Endothelial cell of hepatic sinusoid (primary cell): ENCODE results near the gene REG4.
"Not testable (repeated sequence)": the region's sequence is repeated elsewhere in the genome, so short reads cannot be mapped to it uniquely, and the experiment has no call there.

Source experiments
- in situ Hi-C: cut with HindIII; loops from 2 replicates; pipeline ENCODE4 v1.10.0; 2017; ENCODE audit warnings: low sequenced_read_pairs

The REG4 gene

DNA sequence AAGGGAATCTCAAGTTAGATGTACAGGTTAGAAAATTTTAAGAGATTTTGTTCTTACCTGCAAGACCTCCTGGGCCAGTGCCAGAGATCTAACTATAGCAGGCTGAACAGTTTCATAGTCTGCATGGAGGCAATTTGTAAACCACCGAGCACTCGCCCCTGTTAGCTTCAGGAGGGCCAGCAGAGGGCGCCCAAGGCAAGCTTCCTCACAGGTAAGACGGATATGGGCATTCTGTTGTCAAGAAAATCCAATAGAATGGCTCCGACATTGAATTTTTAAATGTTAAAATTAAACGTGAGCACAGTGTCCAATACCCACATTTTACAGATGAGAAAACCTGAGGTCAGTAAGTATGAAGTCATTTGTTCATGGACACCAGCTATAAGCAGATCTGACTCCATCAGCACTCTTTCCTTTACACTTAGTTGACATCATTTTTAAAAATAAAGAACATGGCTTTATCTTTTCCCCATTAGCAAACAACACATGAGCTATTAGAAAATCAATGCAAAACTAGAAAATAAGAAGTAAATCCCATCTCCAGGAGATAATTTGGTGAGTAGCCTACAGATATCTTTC is 2.2 kb downstream of the REG4 start:
- in situ Hi-C loops = no loop called here

DNA sequence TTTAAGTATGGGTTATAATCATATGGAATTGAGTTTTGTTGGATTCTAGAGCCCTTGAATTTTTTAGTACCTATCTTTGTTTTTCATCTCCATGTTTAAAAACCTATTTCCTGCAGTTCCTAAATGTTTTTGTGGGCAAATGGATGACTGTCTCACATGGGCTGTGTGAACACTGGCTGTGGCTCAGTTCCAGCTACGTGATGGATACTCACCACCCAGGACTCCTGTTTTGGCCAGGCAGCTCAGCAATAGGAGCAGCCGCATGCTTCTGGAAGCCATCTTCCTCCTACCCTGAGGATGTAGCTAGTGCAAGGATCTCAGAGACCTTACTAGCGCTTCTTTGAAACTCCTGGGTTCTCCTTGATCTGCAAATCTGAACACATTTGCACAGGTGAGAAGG is 2.8 kb downstream of the REG4 start:
- in situ Hi-C loops = no loop called here

DNA sequence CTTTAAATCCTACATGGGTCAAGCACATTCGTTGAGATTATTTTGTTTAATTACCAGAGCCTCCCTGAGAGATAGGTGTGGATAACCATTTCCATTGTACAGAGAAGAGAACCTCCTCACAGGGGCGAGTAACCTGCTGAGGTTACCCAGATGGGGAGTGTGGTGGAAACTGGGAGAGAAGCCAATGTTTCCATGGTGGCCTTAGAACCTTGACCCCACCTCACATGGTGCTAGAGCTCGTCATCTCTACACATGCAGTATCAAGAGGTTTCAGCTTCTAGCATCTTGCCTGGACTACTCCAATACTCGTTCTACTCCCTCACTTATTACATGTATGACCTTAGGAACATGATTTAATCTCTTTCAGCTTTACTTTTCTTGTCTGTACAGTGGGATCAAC is 4.8 kb downstream of the REG4 start:
- in situ Hi-C loops = no loop called here

DNA sequence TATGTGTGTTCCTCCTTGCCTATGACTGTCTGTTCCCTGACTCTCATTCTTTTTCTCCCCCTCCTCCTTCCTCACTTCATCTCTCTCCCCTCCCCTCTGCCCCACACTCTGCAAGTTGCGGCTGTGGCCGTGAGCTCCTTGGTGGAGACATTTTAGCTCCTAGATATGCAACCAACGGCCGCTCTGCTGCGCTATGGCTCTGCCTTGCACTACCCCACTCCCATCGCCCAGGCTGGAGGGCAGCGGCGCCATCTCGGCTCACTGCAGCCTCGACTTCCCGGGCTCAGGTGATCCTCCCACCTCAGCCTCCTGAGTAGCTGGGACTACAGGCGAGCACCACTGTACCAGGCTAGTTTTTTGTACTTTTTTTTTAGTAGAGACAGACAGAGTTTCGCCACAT is 5.5 kb downstream of the REG4 start:
- in situ Hi-C loops = no loop called here

DNA sequence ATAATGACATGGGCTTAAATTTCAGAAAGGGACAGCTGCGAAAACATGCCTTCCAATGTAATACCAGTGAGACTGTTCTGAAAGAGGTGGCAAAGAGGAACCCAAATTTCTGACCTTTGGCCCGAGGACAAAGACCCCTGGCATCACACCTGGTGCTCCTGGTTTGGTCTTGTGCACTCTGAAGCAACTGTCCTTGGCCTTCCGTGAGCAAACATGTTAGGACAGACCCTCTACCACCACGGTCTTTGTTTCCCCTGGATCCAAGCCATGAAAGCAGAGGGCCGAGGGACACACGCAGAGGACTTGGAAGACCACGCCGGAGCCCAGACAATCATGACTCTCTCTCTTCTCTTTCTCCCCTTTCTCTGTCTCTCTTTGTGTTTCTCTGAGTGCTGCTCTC is 6.0 kb downstream of the REG4 start:
- in situ Hi-C loops = no loop called here

DNA sequence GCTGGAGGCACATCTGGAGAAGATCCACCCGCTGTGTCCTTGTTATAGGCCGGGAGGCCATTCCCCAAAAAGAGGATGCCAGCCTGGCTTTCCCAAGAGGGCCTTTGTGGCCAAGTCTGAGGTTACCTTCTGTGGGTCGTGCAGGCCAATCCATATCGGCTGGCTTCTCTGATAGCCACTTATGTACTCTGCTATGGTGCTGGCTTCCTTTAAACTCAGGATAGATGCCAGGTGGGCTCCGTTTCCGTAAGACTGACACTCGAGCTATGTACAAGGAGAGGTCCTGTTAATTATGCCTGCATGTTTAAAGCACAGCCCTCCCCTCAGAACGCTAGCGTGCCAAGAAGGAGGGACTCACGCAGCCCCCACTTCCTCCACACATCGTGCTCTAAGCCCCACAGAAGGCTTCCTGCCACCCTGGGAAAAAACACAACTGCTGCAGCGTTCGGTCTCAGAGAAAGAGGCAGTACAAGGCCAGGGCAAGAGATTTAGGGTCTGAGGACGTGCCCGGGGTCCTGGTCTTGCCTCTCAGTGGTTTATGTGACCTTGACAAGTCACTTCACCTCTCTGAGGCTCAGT is 11.6 kb downstream of the REG4 start:
- in situ Hi-C loops = no loop called here

DNA sequence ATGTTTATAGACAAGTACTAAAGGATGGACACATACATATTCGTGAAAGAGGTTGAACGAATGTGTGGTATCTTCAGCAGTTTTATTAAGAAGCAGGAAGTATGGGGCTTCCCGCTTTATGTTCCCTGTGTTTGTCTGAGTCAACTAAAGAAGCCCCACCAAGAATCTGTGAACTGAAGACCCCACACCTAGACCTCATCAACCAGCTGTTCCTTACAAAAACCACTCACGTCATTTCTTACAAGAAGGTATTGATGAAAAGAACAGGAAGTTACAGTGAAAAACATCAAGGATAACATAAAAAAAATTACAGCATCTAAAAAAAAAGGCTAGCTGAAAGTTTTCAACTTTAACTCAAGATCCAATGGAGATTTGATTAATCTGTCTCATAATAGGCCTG is 12.3 kb downstream of the REG4 start:
- in situ Hi-C loops = no loop called here

DNA sequence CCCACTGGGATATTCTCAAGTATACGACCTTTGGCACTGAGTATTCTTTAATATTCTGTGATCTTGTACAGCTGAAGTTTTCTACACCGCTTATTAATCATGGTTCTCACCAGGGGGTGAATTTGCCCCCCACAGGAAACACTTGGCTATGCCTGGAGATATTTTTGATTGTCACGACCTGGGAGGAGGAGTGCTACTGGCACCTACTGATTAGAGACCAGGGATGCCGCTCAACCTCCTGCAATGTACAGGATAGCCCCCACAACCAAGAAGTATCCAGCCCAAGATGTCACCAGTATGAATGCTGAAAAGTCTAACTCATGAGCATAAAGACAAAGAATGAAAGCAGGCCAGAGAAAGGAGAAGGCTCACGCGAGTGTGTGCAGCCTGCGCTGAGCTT is 13.7 kb downstream of the REG4 start:
- in situ Hi-C loops = no loop called here

DNA sequence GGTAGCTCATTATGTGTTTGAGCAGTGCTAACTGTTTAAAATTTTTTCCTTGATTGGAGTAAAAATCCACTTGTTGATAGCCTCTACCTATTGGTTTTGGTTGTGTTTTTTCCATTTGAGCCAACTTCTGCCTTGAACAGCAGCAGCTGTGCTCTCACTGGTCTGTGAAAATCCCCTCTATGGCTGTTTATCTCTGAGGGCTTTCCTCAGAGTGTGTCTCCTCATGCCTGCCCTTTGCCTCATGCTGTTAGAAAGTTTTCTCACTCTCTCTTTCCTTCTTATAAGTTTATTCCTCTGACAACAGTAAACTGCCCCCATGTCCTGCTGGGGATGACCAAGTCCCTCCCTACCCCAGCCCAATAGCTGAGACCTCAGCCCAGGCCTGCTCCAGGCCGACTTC is 14.1 kb downstream of the REG4 start:
- in situ Hi-C loops = no loop called here

DNA sequence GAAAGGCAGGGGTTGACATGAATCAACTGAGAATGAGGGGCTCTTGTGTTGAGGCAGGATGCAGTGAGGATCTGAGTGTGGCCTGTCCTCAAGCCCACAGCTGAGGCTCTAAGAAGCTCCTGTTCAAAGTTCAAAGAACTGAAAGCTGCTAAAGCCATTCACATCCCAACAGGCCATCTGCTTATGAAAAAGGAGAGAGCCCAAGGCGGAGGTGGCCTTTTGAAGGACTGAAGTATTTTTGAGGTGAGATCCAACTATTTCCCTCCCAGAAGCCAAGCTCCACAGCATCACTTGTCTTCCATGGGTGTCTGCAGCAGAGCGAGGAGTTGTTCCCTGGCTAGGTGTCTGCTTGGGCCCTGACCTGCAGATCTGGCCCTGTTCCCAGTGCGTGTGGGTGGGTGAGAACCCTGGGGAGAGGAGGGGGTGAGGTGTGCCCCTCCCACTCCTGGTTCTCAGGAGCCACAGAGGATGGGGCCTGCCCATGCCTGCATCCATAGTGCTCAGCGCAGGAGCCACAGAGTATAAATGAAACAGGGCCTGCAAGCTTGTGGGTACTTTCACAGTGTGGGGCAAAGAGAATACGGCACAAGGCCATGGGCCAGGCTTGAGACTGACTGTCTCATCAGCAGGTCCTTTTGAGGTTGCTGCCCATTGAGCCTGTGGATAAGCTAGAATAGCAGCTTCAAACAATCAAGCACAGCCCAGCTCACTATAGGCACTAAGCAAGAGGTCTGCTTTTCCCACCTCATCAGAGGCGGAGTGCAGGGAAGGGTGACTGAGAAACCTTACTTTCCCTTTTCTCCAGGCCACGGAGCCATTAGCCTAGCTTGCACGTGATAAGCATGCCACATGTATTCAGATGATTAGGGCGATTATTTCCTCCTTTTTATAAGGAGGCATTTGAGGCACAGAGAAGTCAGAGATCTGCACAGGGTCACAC is 15.7 kb downstream of the REG4 start:
- in situ Hi-C loops = no loop called here

DNA sequence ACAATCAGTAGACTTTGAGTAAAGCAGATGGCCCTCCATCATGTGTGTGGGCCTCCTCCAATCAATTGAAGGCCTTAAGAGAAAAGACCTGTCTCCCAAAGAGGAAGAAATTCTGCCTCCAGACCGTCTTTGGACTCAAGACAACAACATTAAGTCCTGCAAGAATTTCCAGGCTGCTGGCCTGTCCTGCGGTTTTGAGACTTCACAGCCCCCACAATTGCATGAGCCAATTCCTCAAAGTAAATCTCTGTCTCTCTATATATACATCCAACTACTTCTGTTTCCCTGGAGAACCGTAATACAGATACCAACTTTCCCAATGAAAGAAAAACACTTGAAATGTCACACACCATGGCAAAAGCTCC is 16.4 kb downstream of the REG4 start:
- in situ Hi-C loops = no loop called here

DNA sequence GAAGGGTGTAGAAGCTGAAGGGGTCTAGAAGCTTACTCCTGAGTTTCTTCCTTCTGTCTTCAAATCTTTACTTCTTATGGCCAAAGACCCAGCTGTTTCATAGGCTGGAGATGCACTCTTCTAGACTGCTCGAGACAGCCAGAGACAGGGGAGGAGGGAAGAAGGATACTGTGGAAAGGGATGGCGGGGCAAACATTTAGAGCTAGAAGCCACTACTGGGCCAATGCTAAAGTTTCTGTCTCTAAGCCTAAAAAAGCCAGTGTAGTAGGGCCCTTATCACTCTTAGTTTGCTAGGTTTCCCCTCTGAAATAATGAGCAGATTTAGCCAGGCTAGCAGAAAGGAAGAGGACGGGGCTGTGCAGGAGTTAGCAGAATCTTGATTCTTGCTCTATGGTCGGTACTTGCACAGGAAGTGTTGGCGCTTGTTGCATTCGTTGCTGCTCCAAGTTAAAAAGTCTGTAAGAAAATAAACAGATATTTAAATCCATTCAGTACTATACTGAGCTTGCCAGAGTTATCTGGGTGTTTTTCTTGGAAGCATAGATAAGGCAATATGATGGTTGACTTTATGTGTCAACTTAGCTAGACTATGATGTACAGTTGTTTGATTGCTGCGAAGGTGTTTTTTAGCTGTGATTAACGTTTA is 16.9 kb downstream of the REG4 start:
- in situ Hi-C loops = no loop called here

DNA sequence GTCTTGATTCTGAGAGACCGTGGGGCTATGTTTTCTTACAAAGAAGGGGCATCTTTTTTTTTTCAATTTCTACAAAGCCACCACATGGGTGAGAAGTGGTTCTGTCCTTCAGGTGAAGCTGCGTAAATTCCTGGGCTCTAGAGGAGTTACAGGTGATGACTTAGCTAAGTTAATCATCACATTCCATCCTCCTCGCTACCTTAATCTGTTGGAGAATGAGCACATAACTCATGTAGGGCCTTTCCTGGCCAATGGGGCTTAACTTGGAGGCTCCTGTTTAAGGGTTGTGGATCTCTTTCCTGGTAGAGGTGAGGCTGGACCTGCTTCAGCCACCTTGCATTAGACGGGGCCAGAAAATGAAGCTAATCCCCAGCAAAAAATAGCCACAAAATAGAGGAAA is 19.9 kb downstream of the REG4 start:
- in situ Hi-C loops = no loop called here

DNA sequence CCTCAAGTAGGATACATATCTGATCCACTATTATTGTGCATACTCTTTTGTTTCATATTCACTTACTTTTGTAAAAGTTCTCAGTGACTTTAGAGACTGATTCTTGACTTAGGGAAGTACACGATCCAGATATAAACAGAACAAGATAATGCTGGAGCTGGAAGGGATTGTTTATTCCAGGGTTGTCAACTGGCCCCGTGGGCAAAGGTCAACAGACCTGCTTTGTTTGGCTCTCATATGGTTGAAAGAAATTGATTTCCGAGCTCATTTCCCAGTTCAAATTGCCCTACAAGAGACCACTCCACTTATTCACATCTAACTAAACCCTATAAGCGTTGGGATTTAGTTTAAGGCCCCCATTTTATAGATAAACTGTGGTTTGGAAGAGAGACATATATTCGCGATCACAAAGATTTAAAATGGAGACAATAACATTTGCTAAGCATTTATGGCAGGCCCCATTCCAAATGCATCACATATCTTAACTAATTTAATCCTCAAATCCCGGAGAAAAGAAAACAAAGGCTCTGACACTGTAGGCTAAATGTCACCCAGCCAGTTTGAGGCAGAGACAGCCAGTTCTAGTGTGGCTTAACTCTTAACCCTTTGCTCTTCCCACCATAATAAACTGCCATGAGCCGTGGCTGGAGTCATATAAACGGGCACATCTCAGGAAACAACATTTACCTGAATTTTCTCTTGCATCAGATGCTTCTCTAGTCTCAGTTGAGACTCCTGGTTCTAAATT is 20.6 kb downstream of the REG4 start:
- in situ Hi-C loops = no loop called here

DNA sequence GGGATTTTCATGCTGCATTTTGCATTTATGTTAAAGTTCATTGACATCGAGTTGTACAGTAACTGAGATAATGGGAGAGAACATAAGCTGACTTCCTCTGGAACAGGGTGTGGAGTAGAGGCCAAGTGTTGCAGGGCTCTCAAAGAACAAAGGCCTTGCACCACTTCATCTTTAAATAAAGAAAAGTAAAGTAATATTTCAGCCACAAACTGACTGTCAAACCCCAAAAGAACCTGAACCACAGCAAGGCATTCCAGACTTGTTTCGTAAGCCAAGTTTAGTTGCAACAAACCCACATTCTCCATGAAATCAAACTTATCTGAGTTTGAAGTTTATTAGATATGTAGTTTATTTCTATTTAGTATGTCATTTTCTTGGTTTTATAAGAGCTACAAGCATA is 23.5 kb downstream of the REG4 start:
- in situ Hi-C loops = no loop called here

DNA sequence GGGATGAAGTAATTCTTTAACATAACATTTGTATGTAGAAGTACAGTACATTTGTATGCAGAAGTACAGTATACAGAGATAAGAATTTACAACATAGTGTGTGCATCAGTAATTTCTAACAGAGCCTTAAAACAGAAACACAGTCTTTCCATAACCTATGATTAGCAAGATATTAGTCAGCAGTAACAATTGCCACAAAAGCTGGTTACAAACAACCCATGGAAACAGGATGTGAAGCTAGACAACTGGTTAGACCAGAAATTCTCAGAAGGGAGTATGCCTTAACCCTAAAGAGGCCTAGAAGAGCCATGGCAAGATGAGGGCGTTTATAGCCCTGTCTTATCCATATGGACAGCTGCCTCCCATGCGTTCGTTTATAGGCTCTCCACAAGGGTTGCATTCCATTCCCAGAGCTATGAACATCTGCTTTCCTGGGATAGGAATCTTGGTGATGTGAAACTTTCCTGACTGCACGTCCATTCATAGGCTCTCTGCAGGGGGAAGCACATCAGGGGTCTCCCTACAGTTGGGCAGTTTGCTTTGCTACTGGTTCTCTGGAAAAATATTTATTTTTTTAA is 24.7 kb downstream of the REG4 start:
- in situ Hi-C loops = not testable (repeated sequence)

DNA sequence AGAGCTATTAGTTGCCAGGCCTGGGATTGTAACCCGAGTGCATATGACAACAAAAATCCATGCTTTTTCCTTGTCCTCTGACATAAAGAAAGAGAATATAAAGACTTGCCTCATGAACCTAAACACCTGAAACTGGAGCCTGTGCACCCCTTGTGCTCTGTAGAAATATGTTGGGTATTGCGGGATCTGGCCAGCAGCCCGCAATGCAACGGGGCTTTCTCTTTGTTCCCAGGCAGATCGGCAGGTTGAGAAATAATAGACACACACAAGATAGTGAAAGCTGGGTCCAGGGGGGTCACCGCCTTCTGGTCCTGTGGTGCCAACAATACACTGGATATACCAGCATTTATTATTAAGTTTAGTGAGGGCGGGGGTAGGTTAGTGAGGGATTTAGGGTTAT is 25.2 kb downstream of the REG4 start:
- in situ Hi-C loops = not testable (repeated sequence)

DNA sequence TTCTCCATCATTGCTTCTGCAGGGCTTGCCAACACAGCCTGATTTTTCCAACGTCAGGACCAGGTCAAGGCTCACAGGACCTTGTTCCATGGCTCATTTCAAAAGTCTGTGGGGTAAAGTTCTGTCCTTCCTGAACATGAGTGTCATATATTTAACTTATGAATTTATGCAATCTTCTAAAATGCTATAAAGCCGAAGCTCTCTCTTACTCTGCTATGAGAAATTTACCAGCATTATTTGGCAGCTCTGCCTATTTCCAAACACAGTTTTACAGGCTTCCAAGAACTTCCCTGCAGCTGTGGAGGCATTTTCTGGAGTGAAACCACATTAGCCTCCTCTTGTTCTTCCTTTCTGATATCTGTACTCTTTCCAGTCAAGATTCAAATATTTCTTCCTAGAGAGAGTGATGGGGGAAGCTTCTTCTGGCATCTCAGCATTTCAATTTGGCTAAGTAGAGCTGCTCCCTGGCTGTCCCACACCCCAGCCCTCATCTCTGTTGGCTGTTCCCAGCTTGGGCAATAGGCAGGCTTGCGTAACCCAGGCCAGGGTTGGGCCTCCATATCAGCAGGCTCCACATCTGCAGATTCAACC is 27.0 kb downstream of the REG4 start:
- in situ Hi-C loops = no loop called here

DNA sequence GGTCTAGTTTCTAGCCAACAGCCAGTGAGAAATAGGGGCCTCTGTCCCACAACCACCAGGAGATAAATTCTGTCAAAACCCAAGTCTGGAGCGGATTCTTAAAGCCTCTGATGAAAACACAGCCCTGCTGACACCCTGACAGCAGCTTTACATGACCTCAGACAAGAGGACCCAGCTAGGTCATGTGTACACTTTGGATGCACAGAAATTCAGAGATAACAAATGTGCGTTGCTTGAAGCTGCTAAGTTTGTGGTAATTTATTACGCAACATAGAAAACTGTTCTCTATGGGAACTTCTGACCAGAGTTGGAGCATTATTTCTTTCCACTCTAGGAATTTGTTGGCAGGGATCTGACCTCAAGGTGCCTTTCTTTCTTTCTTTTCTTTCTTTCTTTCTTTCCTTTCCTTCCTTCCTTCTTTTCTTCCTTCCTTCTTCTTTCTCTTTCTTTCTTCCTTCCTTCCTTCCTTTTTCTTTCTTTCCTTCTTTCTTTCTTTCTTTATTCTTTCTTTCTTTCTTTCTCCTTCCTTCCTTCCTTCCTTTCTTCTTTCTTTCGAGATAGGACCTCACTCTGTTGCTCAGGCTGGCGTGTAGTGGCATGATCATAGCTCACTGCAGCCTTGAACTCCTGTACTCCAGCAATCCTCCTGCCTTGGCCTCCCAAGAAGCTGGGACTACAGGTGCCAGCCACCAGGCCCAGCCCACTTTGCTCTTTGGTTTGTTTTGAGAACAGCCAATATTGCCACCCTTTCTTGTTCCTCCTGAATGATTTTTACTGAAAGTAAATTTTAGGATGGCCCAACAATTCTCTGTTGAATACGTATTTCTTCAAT is 27.7 kb downstream of the REG4 start:
- in situ Hi-C loops = no loop called here
